Measurements from ENCODE around the gene THTPA.
"Not testable (repeated sequence)": the region's sequence is repeated elsewhere in the genome, so short reads cannot be mapped to it uniquely, and the experiment has no call there.

Gene THTPA

GRCh38 chr14:23583761-23584526, 27.9 kb downstream of the THTPA start:
- not testable (repeated sequence) for DNase-seq (ENCODE audit: low spot score)

GRCh38 chr14:23584527-23585203, 28.6 kb downstream of the THTPA start:
- not testable (repeated sequence) for DNase-seq (ENCODE audit: low spot score)

GRCh38 chr14:23588884-23589598, 33.0 kb downstream of the THTPA start:
- DNase-seq (ENCODE audit: low spot score): peak; percentile 88

DNA sequence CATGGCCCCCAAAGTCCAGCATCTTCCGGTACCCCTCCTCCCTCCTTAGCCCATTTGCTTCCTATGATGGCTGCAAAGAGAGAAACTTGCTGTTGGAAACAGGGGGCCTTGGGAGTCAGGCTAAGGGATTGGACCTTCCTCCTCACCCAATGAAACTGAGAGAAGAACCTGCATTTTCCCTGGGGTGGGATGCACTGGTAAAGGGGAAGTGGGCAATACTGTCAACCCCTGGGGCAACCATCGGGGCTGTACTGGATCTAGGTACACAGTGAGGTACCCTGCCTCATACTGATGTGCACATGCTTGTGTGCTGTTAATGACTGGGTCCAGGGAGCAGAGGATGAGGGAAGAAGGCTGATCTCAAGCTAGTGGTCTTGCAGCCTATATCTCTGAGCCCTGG, 33.5 kb downstream of the THTPA start:
- DNase-seq (ENCODE audit: low spot score): no peak

DNA sequence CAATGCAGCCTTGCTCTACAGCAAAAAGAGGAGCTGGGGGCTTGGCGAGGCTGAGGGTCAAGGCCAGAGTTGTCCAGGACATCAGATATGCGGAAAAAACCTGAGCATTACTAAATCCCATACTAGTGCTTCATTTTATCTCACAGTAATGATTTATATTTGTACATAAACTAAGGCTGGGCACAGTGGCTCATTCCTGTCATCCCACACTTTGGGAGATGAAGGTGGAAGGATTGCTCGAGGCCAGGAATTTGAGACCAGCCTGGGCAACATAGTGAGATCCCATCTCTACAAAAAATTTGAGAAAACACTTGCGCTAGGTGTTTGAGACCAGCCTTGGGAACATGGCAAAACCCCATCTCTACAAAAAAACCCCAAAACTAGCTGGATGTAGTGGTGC, 34.1 kb downstream of the THTPA start:
- DNase-seq (ENCODE audit: low spot score): no peak

- DNase-seq (ENCODE audit: low spot score): not testable (repeated sequence)
Measured at GRCh38 chr14:23594191-23594590, 38.1 kb downstream of the THTPA start.

GRCh38 chr14:23600322-23600707, 44.2 kb downstream of the THTPA start:
- DNase-seq (ENCODE audit: low spot score): no peak

DNA sequence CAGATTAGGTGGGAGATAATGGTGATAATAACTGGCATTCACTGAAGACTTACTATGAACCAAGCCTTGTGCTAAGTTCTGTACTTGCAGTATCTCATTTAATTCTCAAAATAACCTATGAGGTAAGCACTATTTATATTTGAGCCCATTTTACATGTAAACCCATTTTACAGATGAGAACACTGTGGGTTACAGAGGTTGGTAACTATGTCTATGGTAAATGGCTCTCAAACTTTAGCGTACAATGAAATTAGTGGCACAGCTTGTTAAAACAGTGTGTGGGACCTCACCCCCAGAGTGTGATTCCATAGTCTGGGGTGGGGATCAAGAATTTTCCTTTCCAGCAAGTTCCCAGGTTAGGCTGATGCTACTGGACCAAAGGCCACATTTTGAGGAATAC, 44.7 kb downstream of the THTPA start:
- DNase-seq (ENCODE audit: low spot score): no peak

DNA sequence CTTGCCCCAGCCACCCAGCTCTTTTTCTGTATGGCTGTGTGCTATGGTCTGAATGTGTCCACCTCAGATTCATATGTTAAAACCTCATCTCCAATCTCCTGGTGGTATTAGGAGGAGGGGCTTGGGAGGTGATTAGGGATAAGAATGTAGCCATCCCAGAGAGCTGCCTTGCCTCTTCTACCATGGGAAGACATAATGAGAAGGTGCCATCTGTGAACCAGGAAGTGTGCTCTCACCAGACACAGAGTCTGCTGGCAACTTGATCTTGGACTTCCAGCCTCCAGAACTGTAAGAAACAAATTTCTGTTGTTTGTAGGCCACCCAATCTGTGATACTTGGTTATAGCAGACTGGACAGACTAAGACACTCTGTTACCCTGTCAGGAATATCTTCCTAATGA, 45.4 kb downstream of the THTPA start:
- no peak for DNase-seq (ENCODE audit: low spot score)

- no peak for DNase-seq (ENCODE audit: low spot score)
Measured at GRCh38 chr14:23601845-23602180, 45.7 kb downstream of the THTPA start.

GRCh38 chr14:23602181-23603095, 46.4 kb downstream of the THTPA start:
- DNase-seq (ENCODE audit: low spot score): no peak

DNA sequence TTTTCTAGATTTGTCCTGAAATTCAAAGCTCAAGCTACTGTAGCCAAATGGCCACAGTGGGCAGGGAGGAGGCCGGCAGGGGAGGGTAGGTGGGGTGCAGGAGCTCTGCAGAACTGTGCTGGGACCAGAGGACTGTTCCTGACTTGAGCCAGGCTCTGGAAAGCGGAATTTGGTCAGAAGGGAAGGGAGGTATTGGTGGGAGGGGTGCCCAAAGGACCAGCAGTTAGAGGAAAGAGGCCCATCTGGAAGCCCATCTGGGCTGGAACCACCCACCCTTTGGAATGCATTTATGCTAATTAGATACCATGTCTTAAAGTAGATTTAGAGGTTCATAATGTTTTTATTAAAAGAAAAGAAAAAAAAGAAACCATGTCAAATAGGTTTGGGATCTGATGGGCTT, 47.0 kb downstream of the THTPA start:
- no peak for DNase-seq (ENCODE audit: low spot score)

DNA sequence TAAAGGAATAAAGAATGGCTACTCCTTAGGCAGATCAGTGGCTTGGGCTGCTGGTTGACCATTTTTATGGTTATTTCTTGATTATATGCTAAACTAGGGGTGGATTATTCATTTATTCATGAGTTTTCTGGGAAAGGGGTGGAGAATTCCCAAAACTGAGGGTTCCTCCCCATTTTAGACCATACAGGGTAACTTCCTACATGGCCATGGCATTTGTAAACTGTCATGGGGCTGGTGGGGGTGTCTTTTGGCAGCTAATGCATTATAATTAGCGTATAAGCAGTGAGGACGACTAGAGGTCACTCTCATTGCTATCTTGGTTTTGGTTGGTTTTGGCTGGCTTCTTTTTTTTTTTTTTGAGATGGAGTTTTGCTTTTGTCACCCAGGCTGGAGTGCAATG, 48.1 kb downstream of the THTPA start:
- DNase-seq (ENCODE audit: low spot score): no peak

DNA sequence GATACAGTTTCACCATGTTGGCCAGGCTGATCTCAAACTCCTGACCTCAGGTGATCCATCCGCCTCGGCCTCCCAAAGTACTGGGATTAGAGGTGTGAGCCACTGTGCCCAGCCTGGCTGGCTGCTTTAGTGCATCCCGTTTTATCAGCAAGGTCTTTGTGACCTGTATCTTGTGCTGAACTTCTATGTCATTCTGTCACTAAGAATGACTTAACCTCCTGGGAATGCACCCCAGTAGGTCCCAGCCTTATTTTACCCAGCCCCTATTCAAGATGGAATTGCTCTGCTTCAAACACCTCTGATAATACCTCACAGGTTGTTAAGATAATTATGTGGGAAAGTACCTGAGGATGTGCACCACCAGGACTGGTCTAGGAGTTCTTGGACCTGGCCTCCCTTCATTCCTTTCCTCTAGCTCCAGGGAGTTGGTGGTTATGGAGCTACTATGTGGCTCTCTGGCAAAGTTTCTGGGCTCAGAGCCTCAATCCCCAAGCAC, 48.7 kb downstream of the THTPA start:
- no peak for DNase-seq (ENCODE audit: low spot score)

DNA sequence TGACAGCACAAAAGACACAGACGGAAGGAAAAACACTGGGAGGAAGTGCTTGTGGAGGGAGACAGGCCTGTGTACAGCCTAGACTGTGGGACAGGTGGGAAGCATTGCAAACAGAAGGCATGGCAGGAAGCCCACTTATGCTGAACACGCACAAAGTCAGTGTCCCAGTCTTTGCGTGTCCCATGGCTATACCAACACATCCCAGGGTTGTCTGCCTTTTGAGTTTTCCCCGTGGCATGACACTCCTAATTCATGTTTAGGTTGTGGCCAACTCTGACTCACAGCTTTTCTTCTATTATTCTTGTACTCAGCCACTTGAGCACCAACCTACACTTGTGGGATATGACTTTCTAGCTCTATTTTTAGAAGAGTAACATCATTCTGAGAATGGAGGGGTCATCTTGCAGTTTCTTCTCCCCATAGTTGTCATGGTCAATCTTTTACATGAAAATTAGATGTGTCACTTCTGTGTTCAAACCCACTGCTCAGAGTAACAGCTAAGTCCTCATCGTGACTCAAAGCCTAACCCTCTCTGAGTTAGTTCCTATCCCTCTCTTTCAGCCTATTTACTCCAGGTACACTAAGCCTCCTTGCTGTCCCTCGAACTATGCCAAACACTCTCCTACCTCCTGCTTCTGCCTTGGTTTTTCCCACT, 50.0 kb downstream of the THTPA start:
- DNase-seq (ENCODE audit: low spot score): no peak

DNA sequence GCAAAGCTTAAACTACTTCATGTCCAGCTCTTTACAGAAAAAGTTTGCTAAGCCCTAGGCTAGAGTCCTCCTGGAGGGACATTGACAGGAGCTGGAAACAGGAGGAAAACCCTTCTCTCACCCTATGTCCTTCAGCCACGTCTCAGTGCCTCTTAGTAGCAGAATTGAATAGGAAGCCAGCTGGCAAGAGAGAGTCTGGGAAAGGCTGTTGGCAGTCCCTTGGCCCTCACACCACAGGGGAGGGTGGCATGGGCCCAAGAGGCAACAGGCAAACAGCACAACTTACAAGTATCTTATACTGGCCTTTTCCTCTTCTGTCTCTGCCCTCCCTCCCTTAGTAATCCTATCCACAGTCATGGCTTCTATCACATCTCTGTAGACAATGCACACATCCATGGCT, 52.4 kb downstream of the THTPA start:
- DNase-seq (ENCODE audit: low spot score): no peak

DNA sequence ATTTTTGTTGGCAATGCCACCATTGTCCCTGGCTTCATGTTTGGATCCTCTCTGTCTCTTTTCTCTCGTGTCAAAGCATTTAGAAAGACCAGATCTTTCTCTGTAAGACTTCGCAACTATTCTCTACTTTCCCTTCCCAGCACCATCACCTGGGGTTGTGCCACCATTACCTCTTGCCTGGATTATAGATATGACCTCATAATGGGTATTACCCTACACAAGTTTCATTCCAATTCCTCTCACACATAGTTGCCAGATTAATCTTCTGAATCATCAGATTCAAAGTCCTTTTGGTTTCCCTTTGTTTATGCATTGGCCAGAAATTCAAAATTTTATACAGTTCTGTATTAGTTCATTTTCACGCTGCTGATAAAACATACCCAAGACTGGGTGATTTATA, 52.9 kb downstream of the THTPA start:
- no peak for DNase-seq (ENCODE audit: low spot score)

- DNase-seq (ENCODE audit: low spot score): not testable (repeated sequence)
Measured at GRCh38 chr14:23609411-23610089, 53.5 kb downstream of the THTPA start.
